IMR-90 (cell line): Measurements from ENCODE around the gene SORCS1.

ENCODE experiments used
- BHLHE40 ChIP-seq: fragments of 150-350 bp; IDR thresholded peaks from 2 replicates; pipeline ENCODE4 v1.6.1; 2016; ENCODE audit warnings: mild to moderate bottlenecking, low read depth, low read length
- CEBPB ChIP-seq: IDR thresholded peaks from 2 replicates; pipeline ENCODE4 v1.6.1; 2012; ENCODE audit warnings: low read depth, low read length, improper control_type of control experiment
- FOS ChIP-seq: fragments of 150-350 bp; IDR thresholded peaks from 2 replicates; pipeline ENCODE4 v1.6.1; 2016; ENCODE audit warnings: low read depth, low read length
- MAFK ChIP-seq: IDR thresholded peaks from 2 replicates; pipeline ENCODE4 v1.6.1; 2012; ENCODE audit warnings: low read depth, low read length, improper control_type of control experiment
- MAZ ChIP-seq: IDR thresholded peaks from 2 replicates; pipeline ENCODE4 v1.6.1; 2012; ENCODE audit warnings: low read depth, mild to moderate bottlenecking, low read length, improper control_type of control experiment, moderate library complexity, borderline replicate concordance
- MXI1 ChIP-seq: IDR thresholded peaks from 2 replicates; pipeline ENCODE4 v1.6.1; 2012; ENCODE audit warnings: low read depth, mild to moderate bottlenecking, low read length, moderate library complexity, borderline replicate concordance
- NFE2L2 ChIP-seq: fragments of 150-350 bp; IDR thresholded peaks from 2 replicates; pipeline ENCODE4 v1.6.1; 2016; ENCODE audit warnings: low read depth, mild to moderate bottlenecking, low read length
- POLR2A ChIP-seq: IDR thresholded peaks from 2 replicates; pipeline ENCODE4 v1.6.1; 2012; ENCODE audit warnings: mild to moderate bottlenecking, low read depth, low read length
- RAD21 ChIP-seq: IDR thresholded peaks from 2 replicates; pipeline ENCODE4 v1.6.1; 2012; ENCODE audit warnings: low read length, improper control_type of control experiment
- RCOR1 ChIP-seq: IDR thresholded peaks from 2 replicates; pipeline ENCODE4 v1.6.1; 2012; ENCODE audit warnings: mild to moderate bottlenecking, low read length, improper control_type of control experiment; ENCODE audit not compliant: insufficient replicate concordance
- SMC3 ChIP-seq: fragments of 150-350 bp; IDR thresholded peaks from 2 replicates; pipeline ENCODE4 v1.6.1; 2016; ENCODE audit warnings: low read depth, mild to moderate bottlenecking, antibody characterized with exemption, low read length, moderate library complexity
- TF ChIP-seq, protein P1 (sequence below): conservative IDR thresholded peaks from 2 replicates; pipeline ENCODE4 v1.5.1; 2012; ENCODE audit warnings: mild to moderate bottlenecking, low read depth, low read length, improper control_type of control experiment
- TF ChIP-seq, protein P2 (sequence below): fragments of 150-350 bp; IDR thresholded peaks from 2 replicates; pipeline ENCODE4 v1.6.1; 2017; ENCODE audit warnings: mild to moderate bottlenecking, antibody characterized with exemption, low read length, low read depth
- TF ChIP-seq, protein P3 (sequence below): fragments of 150-350 bp; IDR thresholded peaks from 2 replicates; pipeline ENCODE4 v1.6.1; 2016; ENCODE audit warnings: low read depth, mild to moderate bottlenecking, low read length, moderate library complexity, borderline replicate concordance

DNA sequence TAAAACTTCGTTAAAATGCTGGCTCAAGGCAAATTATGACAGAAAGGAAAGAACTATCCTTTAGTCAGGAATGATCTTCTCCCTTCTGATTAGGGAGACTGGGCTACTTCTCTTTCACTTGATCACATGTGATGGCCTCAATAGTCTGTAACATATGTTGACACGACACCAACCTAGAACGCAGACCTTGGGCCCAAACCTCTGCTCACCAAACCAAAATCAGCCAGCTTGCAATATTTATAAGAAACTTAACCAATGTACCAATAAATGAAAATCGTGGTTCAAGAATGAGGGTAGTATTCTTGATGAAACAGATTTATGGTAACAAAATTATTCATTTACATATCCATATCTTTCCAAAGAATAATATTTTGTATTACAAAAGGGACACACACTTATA is 361.6 kb downstream of the SORCS1 start:
- TF ChIP-seq, protein P1, sequence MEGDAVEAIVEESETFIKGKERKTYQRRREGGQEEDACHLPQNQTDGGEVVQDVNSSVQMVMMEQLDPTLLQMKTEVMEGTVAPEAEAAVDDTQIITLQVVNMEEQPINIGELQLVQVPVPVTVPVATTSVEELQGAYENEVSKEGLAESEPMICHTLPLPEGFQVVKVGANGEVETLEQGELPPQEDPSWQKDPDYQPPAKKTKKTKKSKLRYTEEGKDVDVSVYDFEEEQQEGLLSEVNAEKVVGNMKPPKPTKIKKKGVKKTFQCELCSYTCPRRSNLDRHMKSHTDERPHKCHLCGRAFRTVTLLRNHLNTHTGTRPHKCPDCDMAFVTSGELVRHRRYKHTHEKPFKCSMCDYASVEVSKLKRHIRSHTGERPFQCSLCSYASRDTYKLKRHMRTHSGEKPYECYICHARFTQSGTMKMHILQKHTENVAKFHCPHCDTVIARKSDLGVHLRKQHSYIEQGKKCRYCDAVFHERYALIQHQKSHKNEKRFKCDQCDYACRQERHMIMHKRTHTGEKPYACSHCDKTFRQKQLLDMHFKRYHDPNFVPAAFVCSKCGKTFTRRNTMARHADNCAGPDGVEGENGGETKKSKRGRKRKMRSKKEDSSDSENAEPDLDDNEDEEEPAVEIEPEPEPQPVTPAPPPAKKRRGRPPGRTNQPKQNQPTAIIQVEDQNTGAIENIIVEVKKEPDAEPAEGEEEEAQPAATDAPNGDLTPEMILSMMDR, result no peak
- TF ChIP-seq, protein P2, sequence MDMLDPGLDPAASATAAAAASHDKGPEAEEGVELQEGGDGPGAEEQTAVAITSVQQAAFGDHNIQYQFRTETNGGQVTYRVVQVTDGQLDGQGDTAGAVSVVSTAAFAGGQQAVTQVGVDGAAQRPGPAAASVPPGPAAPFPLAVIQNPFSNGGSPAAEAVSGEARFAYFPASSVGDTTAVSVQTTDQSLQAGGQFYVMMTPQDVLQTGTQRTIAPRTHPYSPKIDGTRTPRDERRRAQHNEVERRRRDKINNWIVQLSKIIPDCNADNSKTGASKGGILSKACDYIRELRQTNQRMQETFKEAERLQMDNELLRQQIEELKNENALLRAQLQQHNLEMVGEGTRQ, result no peak
- TF ChIP-seq RAD21, result no peak
- TF ChIP-seq, protein P3, sequence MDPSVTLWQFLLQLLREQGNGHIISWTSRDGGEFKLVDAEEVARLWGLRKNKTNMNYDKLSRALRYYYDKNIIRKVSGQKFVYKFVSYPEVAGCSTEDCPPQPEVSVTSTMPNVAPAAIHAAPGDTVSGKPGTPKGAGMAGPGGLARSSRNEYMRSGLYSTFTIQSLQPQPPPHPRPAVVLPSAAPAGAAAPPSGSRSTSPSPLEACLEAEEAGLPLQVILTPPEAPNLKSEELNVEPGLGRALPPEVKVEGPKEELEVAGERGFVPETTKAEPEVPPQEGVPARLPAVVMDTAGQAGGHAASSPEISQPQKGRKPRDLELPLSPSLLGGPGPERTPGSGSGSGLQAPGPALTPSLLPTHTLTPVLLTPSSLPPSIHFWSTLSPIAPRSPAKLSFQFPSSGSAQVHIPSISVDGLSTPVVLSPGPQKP, result no peak
- TF ChIP-seq BHLHE40, result no peak
- no peak for TF ChIP-seq FOS
- TF ChIP-seq SMC3, result no peak
- no peak for TF ChIP-seq MAZ
- TF ChIP-seq POLR2A, result no peak
- no peak for TF ChIP-seq NFE2L2
- no peak for TF ChIP-seq RCOR1
- no peak for TF ChIP-seq CEBPB
- no peak for TF ChIP-seq MAFK
- no peak for TF ChIP-seq MXI1
